GM18873 (cell line): Measurements from ENCODE around the gene HSD17B12.
A peak's percentile ranks its signal among the peaks of the same experiment; 100 is the strongest.

Source experiments
- ATAC-seq: cut with Tn5 transposase; IDR thresholded peaks from one replicate; pipeline ENCODE4 v1.9.1; 2021; ENCODE audit warnings: mild to moderate bottlenecking, moderate library complexity, moderate number of reproducible peaks; ENCODE audit not compliant: unreplicated experiment, low FRiP score

Gene HSD17B12

GRCh38 chr11:43856993-43857392 lies 176.5 kb downstream of the HSD17B12 start:
- ATAC-seq, result no peak

- no peak for ATAC-seq
Observed at GRCh38 chr11:43861141-43861540, 180.6 kb downstream of the HSD17B12 start.

- ATAC-seq, result no peak
Observed at GRCh38 chr11:43866520-43866919, 186.0 kb downstream of the HSD17B12 start.

GRCh38 chr11:43866969-43867368 lies 186.4 kb downstream of the HSD17B12 start:
- ATAC-seq, result no peak

- ATAC-seq, result peak; percentile 100
Observed at GRCh38 chr11:43868852-43869567, 188.5 kb downstream of the HSD17B12 start.

GRCh38 chr11:43871051-43871450 lies 190.5 kb downstream of the HSD17B12 start:
- ATAC-seq, result no peak

GRCh38 chr11:43872995-43873394 lies 192.5 kb downstream of the HSD17B12 start:
- no peak for ATAC-seq

- no peak for ATAC-seq
Observed at GRCh38 chr11:43874078-43874477, 193.5 kb downstream of the HSD17B12 start.

GRCh38 chr11:43874738-43875137 lies 194.2 kb downstream of the HSD17B12 start:
- no peak for ATAC-seq

GRCh38 chr11:43879789-43880639 lies 199.5 kb downstream of the HSD17B12 start:
- no peak for ATAC-seq

GRCh38 chr11:43880640-43881159 lies 200.2 kb downstream of the HSD17B12 start, which contains the start of gene ALKBH3:
Gene ALKBH3 (plus strand): TSS chr11:43880831. CDS start chr11:43882653, 1,822 bp downstream.
- ATAC-seq, result peak; percentile 94

- no peak for ATAC-seq
Observed at GRCh38 chr11:43892851-43893250, 212.3 kb downstream of the HSD17B12 start.

GRCh38 chr11:43894546-43894945 lies 214.0 kb downstream of the HSD17B12 start:
- ATAC-seq, result no peak

- no peak for ATAC-seq
Observed at GRCh38 chr11:43895601-43896000, 215.1 kb downstream of the HSD17B12 start.

- no peak for ATAC-seq
Observed at GRCh38 chr11:43898574-43898973, 218.0 kb downstream of the HSD17B12 start.

GRCh38 chr11:43899094-43899493 lies 218.6 kb downstream of the HSD17B12 start:
- ATAC-seq, result no peak

- no peak for ATAC-seq
Observed at GRCh38 chr11:43901551-43901950, 221.0 kb downstream of the HSD17B12 start.

GRCh38 chr11:43903078-43903477 lies 222.5 kb downstream of the HSD17B12 start:
- ATAC-seq, result no peak

GRCh38 chr11:43903969-43904368 lies 223.4 kb downstream of the HSD17B12 start:
- no peak for ATAC-seq

- ATAC-seq, result no peak
Observed at GRCh38 chr11:43904742-43905535, 224.4 kb downstream of the HSD17B12 start.
